Measurements from ENCODE around the gene NBEAL2.
A peak's percentile ranks its signal among the peaks of the same experiment; 100 is the strongest.

Gene NBEAL2

GRCh38 chr3:47020311-47020710 is 40.8 kb downstream of the NBEAL2 start:
- no peak for TF ChIP-seq ZNF398 (tag by site-specific recombination; IDR thresholded peaks at IDR 0.05)
- no peak for TF ChIP-seq ZNF416 (tag by site-specific recombination; IDR thresholded peaks at IDR 0.05)
- no peak for TF ChIP-seq ZNF596 (tag by site-specific recombination; IDR thresholded peaks at IDR 0.05)
- no peak for TF ChIP-seq ZNF548 (tag by site-specific recombination; IDR thresholded peaks at IDR 0.05)
- no peak for TF ChIP-seq ZNF138 (tag by site-specific recombination; IDR thresholded peaks at IDR 0.05; ENCODE audit: borderline replicate concordance)
- TF ChIP-seq ZNF645 (tag by site-specific recombination; IDR thresholded peaks at IDR 0.05), result no peak
- TF ChIP-seq TCF7L2 (IDR thresholded peaks at IDR 0.05; ENCODE audit: borderline replicate concordance, low read depth, low read length), result no peak
- no peak for TF ChIP-seq KLF17 (tag by site-specific recombination; IDR thresholded peaks at IDR 0.05)
- no peak for TF ChIP-seq ZNF24 (tag by site-specific recombination; IDR thresholded peaks at IDR 0.05)
- TF ChIP-seq ZNF585B (tag by site-specific recombination; IDR thresholded peaks at IDR 0.05), result no peak
- TF ChIP-seq ZSCAN4 (tag by site-specific recombination; IDR thresholded peaks at IDR 0.05), result no peak
- ChIA-PET CTCF (interaction anchor here (0.7 to 1.3 kb wide), 2 partner anchors 18 to 139 kb away, joined by 3 to 4 read pairs; no protein-coding TSS in a partner anchor), POLR2A (no interaction called here)
- H3K4me3 ChIP-seq (ENCODE audit: low read depth, low read length), result no peak overlapping the region
- H3K9me3 ChIP-seq (ENCODE audit: control insufficient read depth, insufficient read depth, low read depth, low read length), result no peaks in the 10 kb centered on the region
- H3K27ac ChIP-seq (ENCODE audit: extremely low read depth, low read depth, low read length), result no peak overlapping the region
- H3K36me3 ChIP-seq (ENCODE audit: control insufficient read depth in 2 of 2, insufficient read depth in 1 of 2, low read length in 2 of 2), result peaks cover 0 to 57% of the 10 kb centered on the region in 2 experiments; a peak in 1 of 3 replicates
- H3K4me1 ChIP-seq (ENCODE audit: control insufficient read depth, insufficient read depth, low read length), result no peaks in the 10 kb centered on the region

GRCh38 chr3:47022641-47023071 is 43.2 kb downstream of the NBEAL2 start:
- ChIA-PET CTCF (no interaction called here), POLR2A (no interaction called here)
- Histone ChIP-seq H3K4me1 (ENCODE audit: control insufficient read depth, insufficient read depth, low read length) (no peaks in the 10 kb centered on the region), H3K4me3 (ENCODE audit: low read depth, low read length) (no peak overlapping the region), H3K36me3 (ENCODE audit: control insufficient read depth in 2 of 2, insufficient read depth in 1 of 2, low read length in 2 of 2) (peaks cover 0 to 35% of the 10 kb centered on the region in 2 experiments; a peak in 1 of 3 replicates), H3K9me3 (ENCODE audit: control insufficient read depth, insufficient read depth, low read depth, low read length) (no peaks in the 10 kb centered on the region), H3K27ac (ENCODE audit: extremely low read depth, low read depth, low read length) (no peak overlapping the region)
- TF ChIP-seq ZNF704 (tag by site-specific recombination; IDR thresholded peaks at IDR 0.05) (no peak), ZNF426 (tag by site-specific recombination; IDR thresholded peaks at IDR 0.05) (no peak), PRDM10 (tag by site-specific recombination; IDR thresholded peaks at IDR 0.05) (no peak), SCRT2 (tag by site-specific recombination; IDR thresholded peaks at IDR 0.05) (0 out of 2 replicates have a peak, but pooled peaks have one; percentile 26), SCRT1 (tag by site-specific recombination; IDR thresholded peaks at IDR 0.05; ENCODE audit: borderline replicate concordance) (peak; percentile 18; the same call in 1 of the 2 replicates), ZNF26 (tag by site-specific recombination; IDR thresholded peaks at IDR 0.05) (no peak), ZNF571 (tag by site-specific recombination; IDR thresholded peaks at IDR 0.05) (no peak), ZNF221 (tag by site-specific recombination; IDR thresholded peaks at IDR 0.05; ENCODE audit: borderline replicate concordance) (no peak), ZNF560 (tag by site-specific recombination; IDR thresholded peaks at IDR 0.05; ENCODE audit: borderline replicate concordance) (no peak), MEIS1 (CRISPR knock-in tag; IDR thresholded peaks at IDR 0.05; ENCODE audit: borderline replicate concordance) (no peak), TCF7L2 (IDR thresholded peaks at IDR 0.05; ENCODE audit: borderline replicate concordance, low read depth, low read length) (no peak), GFI1B (tag by site-specific recombination; IDR thresholded peaks at IDR 0.05) (no peak), ZNF366 (tag by site-specific recombination; conservative IDR thresholded peaks at IDR 0.05) (no peak)

Measured in HEK293 (cell line).